GM12872 (cell line): ENCODE measurements around the gene ANK2.

ENCODE experiments used
- CTCF ChIP-seq: IDR thresholded peaks from 3 replicates; pipeline ENCODE4 v1.5.1; 2011; ENCODE audit warnings: low read depth, mild to moderate bottlenecking, low read length, moderate library complexity; ENCODE audit not compliant: insufficient read depth

Gene ANK2

GRCh38 chr4:113322736-113323135 lies 273.3 kb downstream of the ANK2 start:
- no peak for TF ChIP-seq CTCF

- TF ChIP-seq CTCF = no peak
Measured at GRCh38 chr4:113325876-113326615, 276.6 kb downstream of the ANK2 start.

DNA sequence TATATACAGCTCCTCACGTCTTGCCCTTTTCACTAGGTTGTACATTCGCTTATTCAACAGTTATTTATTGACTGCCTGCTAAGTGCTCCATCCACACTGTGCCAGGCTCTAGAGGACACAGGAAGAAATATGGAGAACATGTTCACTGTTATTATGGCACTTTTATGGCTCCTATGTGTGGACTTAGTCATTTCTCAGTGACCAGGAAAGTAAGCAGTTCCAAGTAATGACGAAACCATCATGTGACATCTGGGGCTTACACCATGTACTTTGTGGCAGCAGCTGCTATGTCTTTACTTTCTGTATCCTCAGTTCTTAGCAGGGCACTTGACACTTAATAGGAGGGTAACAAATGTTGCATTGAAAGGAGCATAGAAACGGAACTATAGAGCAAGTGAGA lies 278.0 kb downstream of the ANK2 start:
- no peak for TF ChIP-seq CTCF

DNA sequence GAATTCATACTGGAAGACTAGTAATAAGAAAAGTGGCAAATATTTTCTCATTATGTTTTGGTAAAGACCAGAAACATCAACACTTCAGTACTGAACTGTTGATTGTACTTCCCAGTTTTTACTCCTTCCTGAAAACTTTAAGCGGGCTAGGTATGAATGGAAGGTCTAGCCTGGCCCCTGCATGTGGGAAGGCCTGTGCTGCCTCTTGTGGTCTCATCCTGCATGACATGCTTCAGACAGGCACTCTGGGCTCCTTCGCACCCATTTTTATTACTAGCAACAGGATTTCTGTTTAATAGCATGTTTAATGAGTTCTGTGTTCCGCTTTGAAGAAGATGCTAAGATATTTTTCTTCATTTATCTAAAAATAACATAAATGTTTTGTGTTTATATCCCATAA lies 279.1 kb downstream of the ANK2 start:
- TF ChIP-seq CTCF = peak; percentile 64

DNA sequence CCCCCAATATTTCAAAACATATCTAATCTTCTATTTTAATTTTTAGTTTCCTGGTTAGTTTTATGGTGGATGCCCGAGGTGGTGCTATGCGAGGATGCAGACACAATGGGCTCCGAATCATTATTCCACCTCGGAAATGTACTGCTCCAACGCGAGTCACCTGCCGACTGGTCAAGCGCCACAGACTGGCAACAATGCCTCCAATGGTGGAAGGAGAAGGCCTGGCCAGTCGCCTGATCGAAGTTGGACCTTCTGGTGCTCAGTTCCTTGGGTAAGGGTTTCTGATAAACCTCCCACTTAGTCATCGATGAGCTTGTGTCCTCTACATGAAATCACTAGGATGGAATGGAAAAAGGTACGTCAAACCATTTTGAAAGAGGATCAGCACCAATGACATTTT lies 280.7 kb downstream of the ANK2 start:
- no peak for TF ChIP-seq CTCF

DNA sequence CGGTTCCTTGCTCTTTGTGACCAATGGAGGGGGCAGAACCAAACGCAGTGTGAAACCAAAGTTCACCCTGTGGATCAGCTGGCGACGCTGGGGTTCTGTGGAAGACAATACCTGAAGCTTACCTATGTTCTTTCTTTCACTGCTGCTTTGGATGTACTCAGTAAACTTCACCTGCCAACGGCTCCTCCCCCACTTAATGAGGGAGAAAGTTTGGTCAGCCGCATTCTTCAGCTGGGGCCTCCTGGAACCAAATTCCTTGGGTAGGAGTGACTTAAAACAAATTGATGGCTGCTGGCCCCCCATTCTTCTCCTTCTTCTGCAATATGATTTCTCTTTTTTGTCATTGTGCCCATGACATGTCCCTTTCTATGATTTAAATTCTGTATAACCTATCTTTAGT lies 282.4 kb downstream of the ANK2 start:
- TF ChIP-seq CTCF = no peak

GRCh38 chr4:113332701-113333100 lies 283.2 kb downstream of the ANK2 start:
- no peak for TF ChIP-seq CTCF
